Smooth muscle cell (in vitro differentiated cells): ENCODE data around the gene AMIGO1. TPM values are rescaled to one million over a fixed set of nuclear protein-coding genes. Genes with fewer than 3 reads are reported as not detected.

Source experiments
- DNase-seq: peaks from one replicate; lab custom pipeline; 2025; ENCODE audit not compliant: unreplicated experiment; lab: John Stamatoyannopoulos, UW
- H2AFZ ChIP-seq: fragments of 200-600 bp; sonication (generic); 2 replicates; pipeline ENCODE4 v1.6.0; 2016; ENCODE audit warnings: antibody characterized with exemption, low read depth, mild to moderate bottlenecking
- H3F3A ChIP-seq: fragments of 200-600 bp; sonication (generic); 2 replicates; pipeline ENCODE4 v1.6.0; 2017; ENCODE audit warnings: antibody characterized with exemption, low read depth
- H3K27ac ChIP-seq: fragments of 200-600 bp; sonication (generic); 2 replicates; pipeline ENCODE4 v1.5.1; 2016; ENCODE audit warnings: low read depth, mild to moderate bottlenecking
- H3K27me3 ChIP-seq: fragments of 200-600 bp; sonication (generic); 2 replicates; pipeline ENCODE4 v1.6.1; 2016; ENCODE audit warnings: low read depth, mild to moderate bottlenecking
- H3K36me3 ChIP-seq: fragments of 200-600 bp; sonication (generic); 2 replicates; pipeline ENCODE4 v1.5.1; 2016; ENCODE audit warnings: low read depth
- H3K4me1 ChIP-seq: fragments of 200-600 bp; sonication (generic); 2 replicates; pipeline ENCODE4 v1.5.1; 2016; ENCODE audit warnings: low read depth
- H3K4me2 ChIP-seq: fragments of 200-600 bp; sonication (generic); 2 replicates; pipeline ENCODE4 v1.6.0; 2016; ENCODE audit warnings: mild to moderate bottlenecking
- H3K4me3 ChIP-seq: fragments of 200-600 bp; sonication (generic); 2 replicates; pipeline ENCODE4 v1.5.1; 2016; ENCODE audit warnings: mild to moderate bottlenecking
- H3K79me2 ChIP-seq: fragments of 200-600 bp; sonication (generic); 2 replicates; pipeline ENCODE4 v1.6.0; 2016; ENCODE audit warnings: low read depth, mild to moderate bottlenecking
- H3K9ac ChIP-seq: fragments of 200-600 bp; sonication (generic); 2 replicates; pipeline ENCODE4 v1.6.0; 2016; ENCODE audit warnings: low read depth
- H3K9me3 ChIP-seq: fragments of 200-600 bp; sonication (generic); replicated peaks from 2 replicates; pipeline ENCODE4 v1.5.1; 2016; ENCODE audit warnings: low read depth
- H4K20me1 ChIP-seq: fragments of 200-600 bp; sonication (generic); 2 replicates; pipeline ENCODE4 v1.6.0; 2016; ENCODE audit warnings: low read depth
- WGBS: methylation state at CpG from one replicate; pipeline ENCODE4 v1.1.7; 2016; ENCODE audit warnings: low lambda C conversion rate; 5-methylcytosine and 5-hydroxymethylcytosine counted together
- polyA plus RNA-seq: library from polyadenylated mRNA; unstranded; fragments of >200 nt; fragmentation: Nextera tagmentation; extraction: Ambion mirVana; gene quantifications from 2 replicates; pipeline ENCODE4 v1.2.1, GENCODE V29; 2016
- total RNA-seq: library from RNA; depleted of rRNA; stranded (reverse); fragments of >200 nt; gene quantifications from 2 replicates; pipeline ENCODE4 v1.2.3, GENCODE V29; 2014
- TF ChIP-seq, protein P1 (sequence below): fragments of 200-600 bp; sonication (generic); IDR thresholded peaks from 2 replicates; pipeline ENCODE4 v1.5.1; 2017; ENCODE audit warnings: borderline replicate concordance, mild to moderate bottlenecking, antibody characterized with exemption; ENCODE audit not compliant: insufficient read depth, poor library complexity, severe bottlenecking

Gene AMIGO1
- total and polyA plus RNA-seq, 2 experiments from 2014 or later = 0.99 to 1.4 TPM

DNA sequence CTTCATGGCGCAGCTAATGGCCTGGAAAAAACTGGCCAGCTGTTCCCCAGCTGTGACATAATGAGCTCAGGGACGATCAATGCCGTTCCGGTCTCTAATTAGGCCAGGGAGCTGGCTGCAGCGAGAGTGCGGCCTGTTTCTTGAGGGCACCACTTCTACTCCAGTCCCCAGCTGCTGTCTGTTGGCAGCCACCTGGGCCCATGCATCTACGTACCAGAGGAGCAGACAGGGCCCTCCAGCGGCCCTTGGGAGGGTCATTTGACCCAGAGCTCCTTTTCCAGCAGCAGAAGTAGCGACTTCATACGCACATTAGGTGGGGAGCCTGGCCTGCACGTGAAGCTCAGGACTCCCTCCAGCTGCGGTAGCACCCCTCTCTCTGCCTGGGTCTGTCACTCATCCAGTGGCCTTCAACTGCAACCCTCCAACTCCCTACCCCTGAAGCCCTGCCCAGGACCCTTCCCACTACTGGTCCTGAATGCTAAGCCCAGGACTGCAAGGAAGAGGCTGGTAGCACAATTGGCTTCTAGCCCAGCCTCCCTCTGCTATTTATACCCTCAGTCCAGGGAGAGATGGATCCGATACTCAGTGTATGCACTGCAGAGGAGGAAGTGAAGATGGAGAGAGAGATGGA, 21.0 kb upstream of the AMIGO1 start:
- no peaks in the 10 kb centered on the region for H4K20me1 ChIP-seq
- no peak overlapping the region for H3K4me2 ChIP-seq
- no peak overlapping the region for H2AFZ ChIP-seq
- WGBS = 84% methylated on average over 13 of the region's 13 CpGs
- no peak overlapping the region for H3K27ac ChIP-seq
- no peaks in the 10 kb centered on the region for H3K36me3 ChIP-seq
- TF ChIP-seq, protein P1, sequence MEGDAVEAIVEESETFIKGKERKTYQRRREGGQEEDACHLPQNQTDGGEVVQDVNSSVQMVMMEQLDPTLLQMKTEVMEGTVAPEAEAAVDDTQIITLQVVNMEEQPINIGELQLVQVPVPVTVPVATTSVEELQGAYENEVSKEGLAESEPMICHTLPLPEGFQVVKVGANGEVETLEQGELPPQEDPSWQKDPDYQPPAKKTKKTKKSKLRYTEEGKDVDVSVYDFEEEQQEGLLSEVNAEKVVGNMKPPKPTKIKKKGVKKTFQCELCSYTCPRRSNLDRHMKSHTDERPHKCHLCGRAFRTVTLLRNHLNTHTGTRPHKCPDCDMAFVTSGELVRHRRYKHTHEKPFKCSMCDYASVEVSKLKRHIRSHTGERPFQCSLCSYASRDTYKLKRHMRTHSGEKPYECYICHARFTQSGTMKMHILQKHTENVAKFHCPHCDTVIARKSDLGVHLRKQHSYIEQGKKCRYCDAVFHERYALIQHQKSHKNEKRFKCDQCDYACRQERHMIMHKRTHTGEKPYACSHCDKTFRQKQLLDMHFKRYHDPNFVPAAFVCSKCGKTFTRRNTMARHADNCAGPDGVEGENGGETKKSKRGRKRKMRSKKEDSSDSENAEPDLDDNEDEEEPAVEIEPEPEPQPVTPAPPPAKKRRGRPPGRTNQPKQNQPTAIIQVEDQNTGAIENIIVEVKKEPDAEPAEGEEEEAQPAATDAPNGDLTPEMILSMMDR = no peak
- H3K4me3 ChIP-seq = no peak overlapping the region
- no peaks in the 10 kb centered on the region for H3K79me2 ChIP-seq
- H3K9me3 ChIP-seq = no peaks in the 10 kb centered on the region
- no peaks in the 10 kb centered on the region for H3F3A ChIP-seq
- no peak overlapping the region for H3K9ac ChIP-seq
- peaks cover 7% of the 10 kb centered on the region for H3K27me3 ChIP-seq
- no peak for DNase-seq
- no peaks in the 10 kb centered on the region for H3K4me1 ChIP-seq

DNA sequence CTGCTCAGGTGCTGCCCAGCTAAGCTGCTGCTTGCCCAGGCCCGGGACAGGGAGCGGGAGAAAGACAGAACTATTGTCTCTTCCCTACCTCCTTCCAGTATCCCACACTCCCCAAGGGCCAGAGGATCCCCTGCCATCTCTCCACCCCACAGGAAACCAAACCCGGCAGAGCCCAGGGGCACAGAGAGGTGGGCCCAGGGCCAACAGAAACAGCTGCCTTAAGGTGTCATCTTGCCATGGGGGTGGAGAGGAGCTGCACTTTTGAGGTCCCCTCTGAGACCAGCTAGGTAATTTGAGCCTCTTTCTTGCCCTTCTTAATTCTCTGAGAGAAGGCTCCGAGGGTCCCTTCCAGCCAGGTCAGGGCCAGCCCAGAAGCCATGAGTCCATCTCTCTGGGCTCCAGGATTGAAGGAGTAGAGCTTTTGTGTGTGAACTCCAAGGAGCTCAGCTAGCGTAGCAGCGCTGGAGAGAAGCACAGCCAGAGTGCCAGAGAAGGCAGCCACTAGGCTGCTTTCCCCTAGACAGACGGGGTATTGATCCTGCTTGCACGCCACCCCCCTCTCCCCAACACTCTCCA, 20.4 kb upstream of the AMIGO1 start:
- no peaks in the 10 kb centered on the region for H3K79me2 ChIP-seq
- no peak overlapping the region for H3K27ac ChIP-seq
- H3F3A ChIP-seq = no peaks in the 10 kb centered on the region
- H3K9me3 ChIP-seq = no peaks in the 10 kb centered on the region
- TF ChIP-seq, protein P1 = no peak
- H2AFZ ChIP-seq = no peak overlapping the region
- H3K4me2 ChIP-seq = no peak overlapping the region
- no peak for DNase-seq
- no peaks in the 10 kb centered on the region for H4K20me1 ChIP-seq
- no peak overlapping the region for H3K4me3 ChIP-seq
- no peak overlapping the region for H3K9ac ChIP-seq
- peaks cover 7% of the 10 kb centered on the region for H3K27me3 ChIP-seq
- 82% methylated on average over 8 of the region's 8 CpGs for WGBS
- H3K36me3 ChIP-seq = no peaks in the 10 kb centered on the region
- H3K4me1 ChIP-seq = no peaks in the 10 kb centered on the region

DNA sequence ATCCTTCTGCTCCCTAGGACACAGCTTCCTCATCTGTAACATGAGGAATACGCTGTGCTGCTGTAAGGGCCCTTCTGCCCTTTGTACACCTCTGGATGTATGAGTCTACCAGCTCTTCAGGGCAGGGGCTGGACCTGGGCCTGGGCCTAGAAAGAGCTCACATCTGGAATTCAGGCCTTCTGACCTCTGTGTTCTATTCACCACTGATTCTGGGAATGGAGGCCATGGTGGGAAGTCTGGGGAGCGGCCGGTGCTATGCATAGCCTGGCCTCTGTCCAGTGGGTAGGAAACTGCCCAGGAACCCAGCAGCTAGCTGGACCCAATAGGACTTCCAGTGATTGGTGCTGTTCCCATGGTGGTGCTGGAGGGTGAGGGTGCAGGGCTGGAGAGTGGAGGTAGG, 19.2 kb upstream of the AMIGO1 start:
- Histone ChIP-seq H3F3A (no peaks in the 10 kb centered on the region), H2AFZ (no peak overlapping the region), H3K79me2 (no peaks in the 10 kb centered on the region), H4K20me1 (no peaks in the 10 kb centered on the region), H3K4me2 (no peak overlapping the region), H3K9ac (no peak overlapping the region), H3K9me3 (no peaks in the 10 kb centered on the region), H3K4me3 (no peak overlapping the region), H3K4me1 (no peaks in the 10 kb centered on the region), H3K36me3 (no peaks in the 10 kb centered on the region), H3K27me3 (peaks cover 7% of the 10 kb centered on the region), H3K27ac (no peak overlapping the region)
- no peak for DNase-seq
- WGBS = 97% methylated on average over 3 of the region's 3 CpGs
- TF ChIP-seq, protein P1 = no peak
